ENCODE measurements around the gene CLCA4.

The CLCA4 gene

GRCh38 chr1:86522240-86522639 lies 24.6 kb upstream of the CLCA4 start:
- no peak for DNase-seq (ENCODE audit: low read depth)
- H3K4me3 ChIP-seq (ENCODE audit: low read depth, low read length), result no peak overlapping the region

- H3K4me3 ChIP-seq (ENCODE audit: low read depth, low read length), result no peak overlapping the region
These were observed 23.1 kb upstream of the CLCA4 start for GRCh38 chr1:86523670-86524354.

DNA sequence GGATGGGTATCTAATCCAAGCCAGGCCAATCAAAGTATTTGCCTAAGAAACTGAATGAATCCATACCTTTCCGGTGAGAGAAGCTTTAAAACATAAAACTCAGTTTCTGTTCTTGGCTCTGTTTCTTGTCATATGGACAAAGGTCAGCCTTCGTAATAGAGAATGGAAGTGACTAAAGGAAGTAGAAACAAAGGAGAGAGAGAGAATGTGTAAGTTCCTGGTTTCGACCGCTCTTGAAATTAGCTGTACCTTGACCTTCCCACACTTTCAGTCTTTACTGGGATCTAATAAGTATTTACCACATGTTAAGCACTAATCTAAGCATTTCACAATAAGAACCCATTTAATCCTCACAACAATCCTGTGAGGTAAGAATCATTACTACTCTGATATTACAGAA lies 19.6 kb upstream of the CLCA4 start:
- no peak for DNase-seq (ENCODE audit: low read depth)
- H3K4me3 ChIP-seq (ENCODE audit: low read depth, low read length), result no peak overlapping the region

More at GRCh38 chr1:86523670-86524354, 23.1 kb upstream of the CLCA4 start:
- DNase-seq (ENCODE audit: low read depth), result no peak

DNA sequence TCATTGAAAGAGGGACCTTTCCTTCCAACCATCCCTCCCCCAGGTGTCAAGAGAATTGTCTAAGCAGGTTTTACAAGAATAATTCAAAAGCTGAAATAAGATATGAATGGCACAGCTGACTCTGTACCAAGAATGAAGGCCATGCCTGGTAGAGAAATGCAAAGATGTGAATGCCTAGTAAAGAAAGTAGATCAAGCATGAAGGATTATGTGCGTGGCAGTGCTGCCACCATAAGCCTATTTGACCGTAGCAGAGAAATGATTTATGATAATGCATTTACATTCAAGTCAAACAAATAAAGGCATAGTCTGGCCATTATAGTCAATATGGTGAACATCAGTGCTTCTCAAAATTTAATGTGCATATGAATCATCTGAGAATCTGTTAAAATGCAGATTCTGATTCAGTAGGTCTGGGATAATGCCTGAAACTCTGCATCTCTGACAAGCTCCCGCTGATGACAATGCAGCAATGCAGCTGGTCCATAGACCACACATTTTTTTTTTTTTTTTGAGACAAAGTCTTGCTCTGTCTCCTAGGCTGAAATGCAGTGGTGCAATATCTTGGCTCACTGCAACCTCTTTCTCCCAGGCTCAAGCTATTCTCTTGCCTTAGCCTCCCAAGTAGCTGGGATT lies 16.6 kb upstream of the CLCA4 start:
- DNase-seq (ENCODE audit: low read depth), result no peak
- H3K4me3 ChIP-seq (ENCODE audit: low read depth, low read length), result no peak overlapping the region

GRCh38 chr1:86537928-86538695 lies 8.8 kb upstream of the CLCA4 start:
- no peak overlapping the region for H3K4me3 ChIP-seq (ENCODE audit: low read depth, low read length)
- DNase-seq (ENCODE audit: low read depth), result no peak

GRCh38 chr1:86538775-86539174 lies 8.1 kb upstream of the CLCA4 start:
- no peak overlapping the region for H3K4me3 ChIP-seq (ENCODE audit: low read depth, low read length)
- DNase-seq (ENCODE audit: low read depth), result no peak

GRCh38 chr1:86541859-86542258 lies 5.0 kb upstream of the CLCA4 start:
- DNase-seq (ENCODE audit: low read depth), result no peak
- H3K4me3 ChIP-seq (ENCODE audit: low read depth, low read length), result no peak overlapping the region

GRCh38 chr1:86542631-86543030 lies 4.2 kb upstream of the CLCA4 start:
- DNase-seq (ENCODE audit: low read depth), result no peak
- no peak overlapping the region for H3K4me3 ChIP-seq (ENCODE audit: low read depth, low read length)

- no peak overlapping the region for H3K4me3 ChIP-seq (ENCODE audit: low read depth, low read length)
- no peak for DNase-seq (ENCODE audit: low read depth)
These were observed 2.0 kb downstream of the CLCA4 start for GRCh38 chr1:86548839-86549238.

GRCh38 chr1:86551305-86551704 lies 4.4 kb downstream of the CLCA4 start:
- no peak overlapping the region for H3K4me3 ChIP-seq (ENCODE audit: low read depth, low read length)
- DNase-seq (ENCODE audit: low read depth), result no peak

DNA sequence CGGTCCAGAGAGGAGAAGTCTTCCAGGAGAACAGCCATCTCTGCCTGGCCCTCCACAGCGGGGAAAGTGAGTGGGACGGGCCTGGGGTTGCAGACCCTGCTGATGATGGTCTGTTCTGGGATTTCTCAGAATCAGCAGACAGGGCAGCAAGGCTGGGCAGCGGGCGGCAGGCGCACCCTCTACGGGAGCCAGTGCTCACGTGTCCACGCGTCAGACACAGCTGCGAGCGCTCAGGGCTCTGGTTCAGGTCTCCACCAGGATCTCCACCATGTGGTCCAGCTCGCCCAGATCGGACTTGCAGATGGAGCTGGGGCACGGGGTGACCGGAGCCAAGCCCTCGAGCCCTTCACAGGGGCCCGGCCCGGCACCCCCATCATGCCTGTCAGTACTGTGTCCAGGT lies 5.5 kb downstream of the CLCA4 start:
- H3K4me3 ChIP-seq (ENCODE audit: low read depth, low read length), result no peak overlapping the region
- no peak for DNase-seq (ENCODE audit: low read depth)

DNA sequence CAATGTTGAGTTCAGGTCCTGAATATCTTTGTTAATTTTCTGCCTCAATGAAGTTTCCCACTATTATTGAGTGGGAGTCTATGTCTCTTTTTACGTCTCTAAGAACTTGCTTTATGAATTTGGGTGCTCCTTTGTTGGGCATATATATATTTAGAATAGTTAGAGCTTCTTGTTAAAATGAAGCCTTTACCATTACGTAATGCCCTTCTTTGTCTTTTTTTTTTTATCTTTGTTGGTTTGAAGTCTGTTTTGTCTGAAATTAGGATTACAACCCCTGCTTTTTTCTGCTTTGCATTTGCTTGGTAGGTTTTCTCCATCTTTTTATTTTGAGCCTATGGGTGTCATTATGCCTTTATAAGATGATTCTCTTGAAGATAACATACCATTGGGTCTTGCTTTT lies 10.9 kb downstream of the CLCA4 start:
- DNase-seq (ENCODE audit: low read depth), result no peak
- H3K4me3 ChIP-seq (ENCODE audit: low read depth, low read length), result no peak overlapping the region

DNA sequence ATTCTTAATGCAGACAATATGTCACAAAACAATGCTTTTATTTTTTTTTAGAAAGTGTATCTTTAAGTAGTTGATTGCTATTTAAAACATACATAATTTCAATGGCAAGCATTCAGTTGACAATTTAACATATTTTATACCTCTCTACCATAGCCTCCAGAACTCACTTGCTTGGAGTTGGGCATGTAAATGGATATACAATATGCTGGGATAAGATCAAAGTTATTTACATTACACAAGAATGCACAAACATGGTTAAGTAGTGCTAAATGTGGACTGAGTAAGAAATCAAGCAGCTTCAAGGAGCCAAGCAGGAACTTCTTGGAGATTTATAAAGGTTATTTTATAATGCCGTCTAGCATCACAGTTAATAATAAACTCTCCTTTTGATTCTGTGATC lies 17.0 kb downstream of the CLCA4 start:
- no peak overlapping the region for H3K4me3 ChIP-seq (ENCODE audit: low read depth, low read length)
- DNase-seq (ENCODE audit: low read depth), result no peak

- DNase-seq (ENCODE audit: low read depth), result no peak
- no peak overlapping the region for H3K4me3 ChIP-seq (ENCODE audit: low read depth, low read length)
These were observed 20.5 kb downstream of the CLCA4 start for GRCh38 chr1:86567341-86567740.

DNA sequence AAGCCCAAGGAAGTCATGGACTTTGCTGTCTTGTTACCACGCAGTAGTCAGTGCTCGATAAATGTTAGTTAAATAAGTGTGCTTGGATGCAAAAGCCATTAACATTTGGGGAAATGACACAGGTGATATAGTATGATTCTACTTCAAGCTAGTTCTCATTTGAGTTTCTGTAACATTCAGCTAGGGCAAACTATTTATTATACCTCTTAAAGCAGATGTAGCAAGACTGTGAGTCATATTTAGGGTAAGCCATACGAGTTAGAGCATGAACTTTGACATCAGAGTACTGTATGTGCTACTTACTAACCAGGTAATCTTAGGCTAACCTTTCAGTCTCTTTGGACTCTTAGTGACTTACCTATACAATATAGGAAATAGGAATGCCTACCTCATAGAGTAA lies 21.0 kb downstream of the CLCA4 start:
- H3K4me3 ChIP-seq (ENCODE audit: low read depth, low read length), result no peak overlapping the region
- no peak for DNase-seq (ENCODE audit: low read depth)

- DNase-seq (ENCODE audit: low read depth), result no peak
- no peak overlapping the region for H3K4me3 ChIP-seq (ENCODE audit: low read depth, low read length)
These were observed 27.0 kb downstream of the CLCA4 start for GRCh38 chr1:86573763-86574484.

DNA sequence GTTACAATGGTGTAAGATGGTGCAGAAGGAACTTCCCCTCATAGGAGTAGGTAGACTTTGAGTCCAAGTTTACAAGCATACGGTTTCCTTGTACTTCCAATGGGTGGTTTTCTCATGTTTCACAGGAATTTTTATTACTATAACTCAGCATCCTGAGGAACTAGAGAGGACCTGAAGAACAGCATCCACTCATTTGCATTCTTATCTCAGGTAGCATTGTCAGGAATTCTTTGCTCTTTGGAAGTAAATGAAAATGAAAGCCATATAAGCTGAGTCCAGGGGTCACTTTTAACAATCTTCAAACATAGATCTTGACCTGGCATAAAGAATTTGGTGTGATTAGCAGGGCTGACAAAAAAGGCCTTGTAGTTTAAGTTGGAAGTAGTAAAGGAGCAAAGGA lies 34.4 kb downstream of the CLCA4 start:
- DNase-seq (ENCODE audit: low read depth), result no peak
- no peak overlapping the region for H3K4me3 ChIP-seq (ENCODE audit: low read depth, low read length)

GRCh38 chr1:86582161-86582560 lies 35.3 kb downstream of the CLCA4 start:
- H3K4me3 ChIP-seq (ENCODE audit: low read depth, low read length), result no peak overlapping the region

GRCh38 chr1:86583032-86583431 lies 36.2 kb downstream of the CLCA4 start:
- DNase-seq (ENCODE audit: low read depth), result no peak
- H3K4me3 ChIP-seq (ENCODE audit: low read depth, low read length), result no peak overlapping the region

More at GRCh38 chr1:86582161-86582560, 35.3 kb downstream of the CLCA4 start:
- no peak for DNase-seq (ENCODE audit: low read depth)

- no peak for DNase-seq (ENCODE audit: low read depth)
- H3K4me3 ChIP-seq (ENCODE audit: low read depth, low read length), result no peak overlapping the region
These were observed 36.7 kb downstream of the CLCA4 start for GRCh38 chr1:86583593-86583992.
